ENCODE measurements around the gene SIAE.

SIAE gene

DNA sequence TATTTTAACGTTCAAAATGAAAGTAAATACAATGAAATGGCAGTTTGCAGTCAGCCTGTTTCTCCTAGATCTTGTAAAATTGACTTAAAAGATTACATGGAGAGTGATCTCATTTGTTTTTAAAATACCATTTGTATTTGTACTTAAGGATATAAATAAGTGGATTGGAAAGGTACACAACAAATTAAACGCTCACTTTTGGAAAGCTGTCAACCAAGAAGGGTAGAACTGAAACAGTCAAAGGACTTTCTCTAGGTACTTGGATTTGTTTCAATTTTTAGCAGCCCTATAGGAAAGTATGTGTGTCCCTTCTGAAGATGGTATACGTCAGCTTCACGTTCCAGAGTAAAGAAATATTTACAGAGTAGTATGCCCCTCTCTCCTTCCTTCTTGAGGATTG lies 43.6 kb downstream of the SIAE start:
- H3K4me3 ChIP-seq (ENCODE audit: low read depth, low read length) = no peak overlapping the region
- TF ChIP-seq, protein P1, sequence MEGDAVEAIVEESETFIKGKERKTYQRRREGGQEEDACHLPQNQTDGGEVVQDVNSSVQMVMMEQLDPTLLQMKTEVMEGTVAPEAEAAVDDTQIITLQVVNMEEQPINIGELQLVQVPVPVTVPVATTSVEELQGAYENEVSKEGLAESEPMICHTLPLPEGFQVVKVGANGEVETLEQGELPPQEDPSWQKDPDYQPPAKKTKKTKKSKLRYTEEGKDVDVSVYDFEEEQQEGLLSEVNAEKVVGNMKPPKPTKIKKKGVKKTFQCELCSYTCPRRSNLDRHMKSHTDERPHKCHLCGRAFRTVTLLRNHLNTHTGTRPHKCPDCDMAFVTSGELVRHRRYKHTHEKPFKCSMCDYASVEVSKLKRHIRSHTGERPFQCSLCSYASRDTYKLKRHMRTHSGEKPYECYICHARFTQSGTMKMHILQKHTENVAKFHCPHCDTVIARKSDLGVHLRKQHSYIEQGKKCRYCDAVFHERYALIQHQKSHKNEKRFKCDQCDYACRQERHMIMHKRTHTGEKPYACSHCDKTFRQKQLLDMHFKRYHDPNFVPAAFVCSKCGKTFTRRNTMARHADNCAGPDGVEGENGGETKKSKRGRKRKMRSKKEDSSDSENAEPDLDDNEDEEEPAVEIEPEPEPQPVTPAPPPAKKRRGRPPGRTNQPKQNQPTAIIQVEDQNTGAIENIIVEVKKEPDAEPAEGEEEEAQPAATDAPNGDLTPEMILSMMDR (IDR thresholded peaks at IDR 0.05; ENCODE audit: low read depth, low read length) = no peak

DNA sequence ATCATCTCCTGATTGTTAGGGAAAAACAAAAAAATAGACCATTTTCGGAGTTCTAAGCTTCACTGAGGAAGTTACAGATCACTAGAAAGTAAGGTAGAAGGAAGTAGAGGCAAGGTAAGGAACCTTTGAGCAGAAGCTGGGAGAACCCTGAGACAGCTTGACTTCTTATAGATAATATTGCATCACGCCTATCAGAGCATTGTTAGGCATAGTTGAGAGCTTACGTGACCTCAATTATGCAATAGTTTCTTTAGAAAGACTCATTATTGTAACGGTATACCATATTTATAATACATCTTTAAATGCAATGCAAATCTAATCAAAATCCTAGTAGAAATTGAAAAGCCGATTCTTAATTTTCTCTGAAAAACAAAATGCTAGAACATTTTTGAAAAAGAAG lies 46.0 kb downstream of the SIAE start:
- H3K4me3 ChIP-seq (ENCODE audit: low read depth, low read length) = no peak overlapping the region
- TF ChIP-seq, protein P1 (IDR thresholded peaks at IDR 0.05; ENCODE audit: low read depth, low read length) = no peak

DNA sequence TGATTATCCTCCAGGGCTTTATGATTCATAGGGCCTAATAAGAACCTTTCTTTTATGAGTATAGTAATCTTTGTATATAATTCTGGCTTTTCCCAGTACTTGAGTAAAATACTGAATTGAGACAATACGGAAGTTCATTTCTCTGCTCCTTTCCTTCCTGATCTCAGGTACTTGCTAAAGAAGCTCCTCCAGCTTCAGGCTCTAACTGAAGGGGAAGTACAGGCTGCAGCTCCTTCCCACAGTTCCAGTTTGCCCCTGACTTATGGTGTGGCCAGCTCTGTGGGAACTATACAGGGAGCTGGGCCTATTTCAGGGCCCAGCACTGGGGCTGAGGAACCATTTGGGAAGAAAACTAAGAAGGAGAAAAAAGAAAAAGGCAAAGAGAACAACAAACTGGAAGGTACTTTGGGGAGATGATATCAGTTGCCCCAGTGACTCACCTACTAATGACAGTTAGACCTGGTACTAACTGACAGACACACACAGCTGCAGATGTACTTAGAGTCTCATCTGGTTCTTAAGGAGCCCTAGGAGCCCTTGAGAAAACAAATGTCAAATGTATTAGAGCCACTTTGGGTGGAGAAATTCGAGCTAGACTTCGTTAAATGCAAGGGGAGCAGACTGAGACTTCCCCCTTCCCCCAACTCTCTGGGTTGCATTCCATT lies 47.9 kb downstream of the SIAE start:
- TF ChIP-seq, protein P1 (IDR thresholded peaks at IDR 0.05; ENCODE audit: low read depth, low read length) = no peak

DNA sequence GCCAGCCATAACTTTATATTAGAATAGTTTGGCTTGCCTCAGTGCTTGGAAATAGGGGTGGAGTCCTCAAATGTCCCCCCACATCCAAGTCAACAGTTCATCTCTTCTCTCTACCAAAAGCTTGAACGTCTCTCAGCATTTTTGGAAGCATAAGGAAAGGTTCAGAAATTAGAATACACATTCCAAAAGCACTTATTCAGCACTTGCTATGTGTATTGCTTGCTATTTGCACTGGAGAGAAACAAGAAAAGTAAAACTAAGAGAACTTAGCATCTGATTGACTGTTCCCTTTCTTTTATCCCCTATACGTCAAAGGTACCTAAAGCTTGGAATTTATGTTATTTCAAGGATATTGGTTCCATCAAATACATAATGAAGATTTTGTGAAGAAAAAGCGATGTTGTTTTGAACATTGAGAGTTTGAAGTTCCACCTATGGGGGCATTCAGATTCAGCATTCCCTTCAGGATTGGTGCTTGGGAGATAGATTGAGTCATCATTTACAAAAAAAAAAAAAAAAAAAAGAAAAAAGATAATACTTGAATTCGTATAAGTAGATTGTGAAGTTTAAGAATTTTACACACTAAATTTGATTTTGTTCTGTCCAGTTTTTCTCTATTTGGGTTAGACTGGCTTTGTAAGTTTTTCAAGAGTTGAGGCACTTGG lies 49.5 kb downstream of the SIAE start:
- TF ChIP-seq, protein P1 (IDR thresholded peaks at IDR 0.05; ENCODE audit: low read depth, low read length) = no peak
- H3K4me3 ChIP-seq (ENCODE audit: low read depth, low read length) = peak overlapping the region; percentile 97

More for the DNA sequence above, 47.9 kb downstream of the SIAE start:
- H3K4me3 ChIP-seq (ENCODE audit: low read depth, low read length) = no peak overlapping the region

DNA sequence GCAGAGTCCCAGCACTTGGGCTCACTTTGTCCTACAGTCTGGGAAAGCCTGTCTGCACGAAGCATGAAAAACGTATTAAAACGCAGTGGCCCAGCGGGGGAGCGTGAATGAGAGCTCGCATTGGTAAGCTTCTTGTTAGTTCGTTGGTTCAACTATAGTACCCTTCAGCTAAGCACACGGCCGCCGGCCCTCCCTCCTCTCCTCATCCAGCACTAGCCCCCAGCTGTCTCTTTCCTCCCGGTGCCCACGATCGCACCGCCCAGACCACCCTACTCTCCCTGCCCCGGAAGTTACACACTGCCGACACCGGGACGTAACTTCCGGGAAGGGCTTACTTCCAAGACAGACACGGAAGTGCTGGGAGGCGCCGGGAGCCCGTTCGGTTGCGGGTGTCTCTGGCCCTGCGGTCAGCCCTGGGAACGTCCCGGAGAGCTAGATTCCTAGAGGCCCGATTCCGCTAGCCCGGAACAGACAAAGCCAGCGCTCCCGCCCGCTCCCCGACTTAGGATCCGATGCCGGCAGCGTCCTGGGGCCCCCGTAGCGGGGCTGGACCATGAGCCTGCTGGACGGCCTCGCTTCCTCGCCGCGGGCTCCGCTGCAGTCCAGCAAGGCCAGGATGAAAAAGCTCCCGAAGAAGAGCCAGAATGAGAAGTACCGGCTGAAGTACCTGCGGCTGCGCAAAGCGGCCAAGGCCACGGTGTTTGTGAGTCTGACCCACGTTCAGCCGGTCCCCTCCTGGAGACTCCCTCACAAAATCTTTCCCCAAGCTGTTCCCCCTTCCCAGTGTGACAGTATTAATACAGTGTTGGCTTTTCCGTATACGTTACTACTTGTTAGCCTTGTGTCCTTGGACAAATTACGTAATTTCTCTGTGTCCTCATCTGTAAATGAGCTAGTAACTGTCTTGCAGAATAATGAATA lies 50.7 kb downstream of the SIAE start, which contains the start of gene TBRG1:
Gene TBRG1, plus strand, starts transcription at position 334 of the 921 bp plus-strand sequence. Its CDS starts 220 bp downstream, at position 554.
- TF ChIP-seq, protein P1 (IDR thresholded peaks at IDR 0.05; ENCODE audit: low read depth, low read length) = no peak
- peak within 1 kb of the TSS; percentile 97 for H3K4me3 ChIP-seq (ENCODE audit: low read depth, low read length)

DNA sequence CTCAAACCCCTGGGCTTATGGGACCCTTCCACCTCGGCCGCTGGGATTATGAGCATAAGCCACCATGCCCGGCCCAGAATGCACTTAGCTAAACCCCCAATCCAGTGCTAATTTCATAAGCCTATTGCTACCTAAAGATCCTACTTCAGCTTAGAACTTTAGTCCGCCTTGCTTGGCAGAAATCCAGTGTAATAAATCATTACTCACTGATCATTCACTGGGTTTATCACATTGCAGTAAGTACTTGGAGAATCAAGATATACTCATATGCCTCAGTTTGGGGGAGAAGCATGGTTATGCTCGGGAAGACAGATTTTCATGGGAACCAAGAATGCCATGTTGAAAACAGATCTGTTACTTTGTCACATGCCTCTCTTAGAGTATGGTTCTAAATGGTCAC lies 54.7 kb downstream of the SIAE start:
- TF ChIP-seq, protein P1 (IDR thresholded peaks at IDR 0.05; ENCODE audit: low read depth, low read length) = no peak
- no peak overlapping the region for H3K4me3 ChIP-seq (ENCODE audit: low read depth, low read length)
